Heart left ventricle (tissue), 16 donors: ENCODE data around the gene GH1. TPM values are rescaled to one million over a fixed set of nuclear protein-coding genes. Genes with fewer than 3 reads are reported as not detected.
A peak's percentile ranks its signal among the peaks of the same experiment; 100 is the strongest.

Source experiments
- ATAC-seq, 4 donors: fragments of 200-7000 bp; cut with Tn5 transposase; one replicate each; pipeline ENCODE4 v1.9.1; 2020 to 2022; ENCODE audit warnings: moderate library complexity in 4 of 4, mild to moderate bottlenecking in 3 of 4, moderate number of reproducible peaks in 1 of 4
- DNase-seq, 5 donors: peaks; one replicate each; pipeline ENCODE4 v3.0.0-alpha.2; 2020
- H3K27ac ChIP-seq, 12 donors: fragments of 200-600 bp; sonication (generic) in 4 of 12; one replicate each; pipeline versions ENCODE4 v1.5.0 to v1.8.0; 2016 to 2022; ENCODE audit warnings: mild to moderate bottlenecking in 2 of 12
- H3K27me3 ChIP-seq, 9 donors: fragments of 200-600 bp; sonication (generic) in 2 of 9; one replicate each; pipeline versions ENCODE4 v1.5.1 to v1.8.0; 2016 to 2022; ENCODE audit warnings: mild to moderate bottlenecking in 3 of 9
- H3K36me3 ChIP-seq, 9 donors: fragments of 200-600 bp; sonication (generic) in 2 of 9; one replicate each; pipeline versions ENCODE4 v1.5.0 to v1.8.0; 2018 to 2022; ENCODE audit warnings: mild to moderate bottlenecking in 2 of 9
- H3K4me1 ChIP-seq, 12 donors: fragments of 200-600 bp; sonication (generic) in 4 of 12; one replicate each; pipeline versions ENCODE4 v1.5.0 to v1.8.0; 2016 to 2022; ENCODE audit warnings: mild to moderate bottlenecking in 3 of 12
- H3K4me3 ChIP-seq, 12 donors: fragments of 200-600 bp; sonication (generic) in 4 of 12; one replicate each; pipeline versions ENCODE4 v1.5.0 to v1.8.0; 2017 to 2022; ENCODE audit warnings: mild to moderate bottlenecking in 9 of 12, moderate library complexity in 4 of 12
- H3K9me3 ChIP-seq, 12 donors: fragments of 200-600 bp; sonication (generic) in 4 of 12; one replicate each; pipeline versions ENCODE4 v1.5.0 to v1.8.0; 2016 to 2022; ENCODE audit warnings: mild to moderate bottlenecking in 1 of 12
- CTCF ChIP-seq, 12 donors: fragments of 200-600 bp; sonication (generic) in 4 of 12; IDR thresholded peaks; one replicate each; pipeline versions ENCODE4 v1.5.0 to v1.8.0; 2018 to 2022; ENCODE audit warnings: antibody characterized with exemption in 12 of 12, mild to moderate bottlenecking in 5 of 12
- POLR2A ChIP-seq, 2 donors: fragments of 450-650 bp; IDR thresholded peaks; one replicate each; pipeline ENCODE4 v1.6.1; 2017; ENCODE audit warnings: antibody characterized with exemption in 2 of 2, mild to moderate bottlenecking in 2 of 2, moderate library complexity in 2 of 2
- WGBS, 4 donors: extraction: QIAGEN DNeasy Blood & Tissue Kit in 2 of 4; methylation state at CpG; one replicate each; pipeline versions ENCODE4 v1.1.5 to v1.1.7; 2013 to 2018; 5-methylcytosine and 5-hydroxymethylcytosine counted together
- intact Hi-C, 10 donors: fragments of 100-400 bp; cut with DNase I; formaldehyde crosslinking; loops; one replicate each; pipeline versions ENCODE4 v1.11.1 to v1.14.2; 2022
- polyA plus RNA-seq, 2 donors: library from polyadenylated mRNA; stranded (reverse); fragments of 200-250 nt; gene quantifications; one replicate each; pipeline ENCODE4 v1.2.3, GENCODE V29; 2013
- total RNA-seq, 9 donors: library from RNA; depleted of rRNA in 2 of 9; stranded (reverse); fragments of >200 nt in 2 of 9; fragmentation: NEBNext Ultra II Directional in 3 of 9; extraction: Animal tissue kit (Norgen Biotek cat#: 25700) in 3 of 9; gene quantifications; one replicate each; pipeline versions ENCODE4 v1.1.0 to v1.2.4, GENCODE V29; 2016 to 2023
- donor health status: ischemic (EF 13 %, LVEDD 7.1; RV severe dilation, severe dysfunction).
- donor health status: healthy with polysubstance abuse.
- donor health status: DM: no; HTN: yes; CAD: no.
- donor health status: DM: no; HTN: no; CAD: no.
- donor health status: ischemic (EF 25% LVEDD 6.9; RV normal size, moderate dysfunction).
- donor health status: ischemic (EF 25% LVEDD 5.7; RV mildly dilated, moderate dysfunction).
- donor health status: healthy.
- donor health status: DM: yes; HTN: yes; CAD: no.
- donor health status: ischemic (EF 35%, LVEDD 5.7; RV mildly dilated, moderate dysfunction).
- donor health status: nonischemic (EF 11% LVEDD 7.7; RV severe dilation, severe dysfunction).
- donor health status: DM: yes; HTN: yes; CAD: no.
- donor health status: PGD.
- donor health status: ischemic (EF 29% LVEDD 5.4; RV normal size, mild dysfunction).
- donor health status: nonischemic (EF 23%, LVEDD 6.1; RV moderate dilation, normal function).

Gene GH1
- total and polyA plus RNA-seq, 11 donors, result not detected

GRCh38 chr17:63956296-63956920 lies 37.8 kb upstream of the GH1 start:
- DNase-seq, result no peak
- no peaks in the 10 kb centered on the region for H3K27me3 ChIP-seq
- no peak for TF ChIP-seq POLR2A (IDR thresholded peaks at IDR 0.05)
- no peak for TF ChIP-seq CTCF (IDR thresholded peaks at IDR 0.05)
- no peak for ATAC-seq
- H3K27ac ChIP-seq, result no peak overlapping the region
- no peaks in the 10 kb centered on the region for H3K36me3 ChIP-seq
- intact Hi-C loops, result no loop called here
- H3K4me1 ChIP-seq, result peaks cover 0 to 26% (median 16%) of the 10 kb centered on the region in 12 donors
- 93 to 97% (median 96%) methylated on average over 5 of the region's 5 CpGs for WGBS, 4 donors
- no peak overlapping the region for H3K4me3 ChIP-seq
- H3K9me3 ChIP-seq, result no peaks in the 10 kb centered on the region

GRCh38 chr17:63955791-63956190 lies 37.2 kb upstream of the GH1 start:
- intact Hi-C loops, result no loop called here
- no peak for ATAC-seq

GRCh38 chr17:63955232-63955631 lies 36.6 kb upstream of the GH1 start:
- no peaks in the 10 kb centered on the region for H3K27me3 ChIP-seq
- ATAC-seq, result no peak
- 75 to 86% (median 85%) methylated on average over 7 to 11 of the region's 11 CpGs for WGBS, 4 donors
- no peak overlapping the region for H3K4me3 ChIP-seq
- TF ChIP-seq CTCF (IDR thresholded peaks at IDR 0.05), result no peak
- TF ChIP-seq POLR2A (IDR thresholded peaks at IDR 0.05), result no peak
- H3K4me1 ChIP-seq, result peaks cover 0 to 17% (median 12%) of the 10 kb centered on the region in 12 donors
- H3K27ac ChIP-seq, result no peak overlapping the region
- DNase-seq, result no peak
- intact Hi-C loops, result no loop called here
- no peaks in the 10 kb centered on the region for H3K9me3 ChIP-seq
- no peaks in the 10 kb centered on the region for H3K36me3 ChIP-seq

More at GRCh38 chr17:63955791-63956190, 37.2 kb upstream of the GH1 start:
- 88 to 97% (median 92%) methylated on average over 3 to 4 of the region's 4 CpGs for WGBS, 4 donors
- no peak for TF ChIP-seq POLR2A (IDR thresholded peaks at IDR 0.05)
- TF ChIP-seq CTCF (IDR thresholded peaks at IDR 0.05), result no peak
- Histone ChIP-seq H3K27me3 (no peaks in the 10 kb centered on the region), H3K4me3 (no peak overlapping the region), H3K4me1 (peaks cover 0 to 21% (median 13%) of the 10 kb centered on the region in 12 donors), H3K27ac (no peak overlapping the region), H3K36me3 (no peaks in the 10 kb centered on the region), H3K9me3 (no peaks in the 10 kb centered on the region)
- no peak for DNase-seq

- DNase-seq, result no peak
- no peak for TF ChIP-seq POLR2A (IDR thresholded peaks at IDR 0.05)
- no peak for TF ChIP-seq CTCF (IDR thresholded peaks at IDR 0.05)
- no peaks in the 10 kb centered on the region for H3K36me3 ChIP-seq
- no peak overlapping the region for H3K27ac ChIP-seq
- H3K4me1 ChIP-seq, result peaks cover 0 to 14% (median 10%) of the 10 kb centered on the region in 12 donors
- WGBS, 4 donors, result 50 to 62% (median 55%) methylated on average over 11 of the region's 11 CpGs
- ATAC-seq, result peak in 2 of 4 donors; percentile 26 to 31
- H3K9me3 ChIP-seq, result no peaks in the 10 kb centered on the region
- H3K4me3 ChIP-seq, result no peak overlapping the region
- no peaks in the 10 kb centered on the region for H3K27me3 ChIP-seq
- intact Hi-C loops, result loop anchor here in 2 of 10 donors (5.0 kb wide), 2 partner anchors 33 to 42 kb away; partner anchors contain the start of gene CSHL1 (in 1 of the 2)
These were observed 35.9 kb upstream of the GH1 start for GRCh38 chr17:63954402-63955063.
